Neural cell (in vitro differentiated cells): ENCODE data around the gene BNIP5.

Source experiments
- RAD21 ChIP-seq: fragments of 450-650 bp; conservative IDR thresholded peaks from 2 replicates; pipeline ENCODE4 v1.6.1; 2014; ENCODE audit warnings: antibody characterized with exemption, mild to moderate bottlenecking, moderate library complexity
- TF ChIP-seq, protein P1 (sequence below): fragments of 450-650 bp; IDR thresholded peaks from 2 replicates; pipeline ENCODE4 v1.5.1; 2014; ENCODE audit warnings: antibody characterized with exemption, mild to moderate bottlenecking, moderate library complexity; ENCODE audit not compliant: poor library complexity, severe bottlenecking

DNA sequence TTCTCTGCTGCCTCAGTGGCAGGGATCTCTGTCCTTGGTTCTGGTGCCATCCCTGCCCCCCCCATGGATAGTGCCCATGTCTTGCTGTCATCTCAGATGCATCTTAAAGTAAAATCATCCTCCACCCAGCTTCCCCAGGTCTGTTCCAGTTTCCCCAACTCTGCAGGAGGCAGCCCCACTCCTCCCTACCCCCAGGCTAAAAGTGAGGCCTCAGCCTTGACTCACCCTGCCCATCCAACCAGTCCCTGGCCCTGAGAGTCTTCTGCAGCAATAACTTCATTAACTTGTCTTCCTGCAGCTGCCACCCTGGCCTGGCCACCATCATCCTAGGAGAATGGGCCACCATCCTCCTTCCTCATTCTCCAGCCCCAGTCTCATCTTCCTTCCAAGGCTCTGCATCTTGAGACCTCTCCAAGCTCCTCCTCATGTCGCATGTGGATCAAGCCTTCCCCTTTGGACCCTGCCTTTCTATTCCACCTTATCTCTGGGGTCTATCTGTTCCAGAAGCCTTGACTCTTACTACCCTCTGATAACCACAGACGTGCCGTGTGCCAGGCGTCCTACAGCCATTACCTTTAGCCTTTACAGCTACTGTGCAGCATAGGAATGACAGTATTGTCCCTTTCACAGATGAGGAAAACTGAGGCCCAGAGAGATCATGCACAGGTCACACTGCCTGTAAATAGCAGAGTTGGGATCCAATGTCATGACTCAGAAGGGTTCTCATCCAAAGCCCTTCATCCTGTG, 68.8 kb downstream of the BNIP5 start:
- TF ChIP-seq RAD21, result no peak
- TF ChIP-seq, protein P1, sequence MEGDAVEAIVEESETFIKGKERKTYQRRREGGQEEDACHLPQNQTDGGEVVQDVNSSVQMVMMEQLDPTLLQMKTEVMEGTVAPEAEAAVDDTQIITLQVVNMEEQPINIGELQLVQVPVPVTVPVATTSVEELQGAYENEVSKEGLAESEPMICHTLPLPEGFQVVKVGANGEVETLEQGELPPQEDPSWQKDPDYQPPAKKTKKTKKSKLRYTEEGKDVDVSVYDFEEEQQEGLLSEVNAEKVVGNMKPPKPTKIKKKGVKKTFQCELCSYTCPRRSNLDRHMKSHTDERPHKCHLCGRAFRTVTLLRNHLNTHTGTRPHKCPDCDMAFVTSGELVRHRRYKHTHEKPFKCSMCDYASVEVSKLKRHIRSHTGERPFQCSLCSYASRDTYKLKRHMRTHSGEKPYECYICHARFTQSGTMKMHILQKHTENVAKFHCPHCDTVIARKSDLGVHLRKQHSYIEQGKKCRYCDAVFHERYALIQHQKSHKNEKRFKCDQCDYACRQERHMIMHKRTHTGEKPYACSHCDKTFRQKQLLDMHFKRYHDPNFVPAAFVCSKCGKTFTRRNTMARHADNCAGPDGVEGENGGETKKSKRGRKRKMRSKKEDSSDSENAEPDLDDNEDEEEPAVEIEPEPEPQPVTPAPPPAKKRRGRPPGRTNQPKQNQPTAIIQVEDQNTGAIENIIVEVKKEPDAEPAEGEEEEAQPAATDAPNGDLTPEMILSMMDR, result no peak
